ENCODE measurements around the gene GPR137.
A peak's percentile ranks its signal among the peaks of the same experiment; 100 is the strongest.
"Not testable (repeated sequence)": the region's sequence is repeated elsewhere in the genome, so short reads cannot be mapped to it uniquely, and the experiment has no call there.

The GPR137 gene

GRCh38 chr11:64284962-64285884, at the start of gene GPR137:
GPR137 (plus strand) TSS chr11:64285848; CDS start chr11:64286525, 677 bp downstream.
- DNase-seq (ENCODE audit: low read depth in 2 of 3, low spot score in 2 of 3), result peak; percentile 85 to 99 (median 95)

DNA sequence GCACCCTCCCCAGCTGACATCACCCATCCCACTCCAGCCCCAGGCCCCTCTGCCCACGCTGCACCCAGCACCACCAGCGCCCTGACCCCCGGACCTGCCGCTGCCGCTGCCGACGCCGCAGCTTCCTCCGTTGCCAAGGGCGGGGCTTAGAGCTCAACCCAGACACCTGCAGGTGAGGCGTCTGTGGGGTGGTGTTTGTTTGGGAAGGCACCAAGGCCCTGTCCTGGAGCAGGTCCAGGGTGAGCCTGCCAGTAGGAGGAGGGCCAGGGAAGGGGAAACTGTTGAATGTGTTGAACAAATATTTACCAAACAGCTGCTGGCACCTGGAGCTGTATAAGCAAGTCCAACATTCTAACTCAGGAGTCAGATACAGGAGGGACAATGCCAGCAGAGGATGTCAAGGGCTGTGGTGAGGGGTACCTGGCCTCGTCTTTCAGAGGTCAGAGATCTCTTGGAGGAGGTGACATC, 48.1 kb upstream of the GPR137 start:
- DNase-seq (ENCODE audit: low read depth in 2 of 3, low spot score in 2 of 3), result no peak

- no peak for DNase-seq (ENCODE audit: low read depth in 2 of 3, low spot score in 2 of 3)
Measured at GRCh38 chr11:64238076-64238475, 47.6 kb upstream of the GPR137 start.

GRCh38 chr11:64238999-64239398, 46.6 kb upstream of the GPR137 start:
- DNase-seq (ENCODE audit: low read depth in 2 of 3, low spot score in 2 of 3), result no peak

GRCh38 chr11:64239662-64240434, 45.8 kb upstream of the GPR137 start:
- no peak for DNase-seq (ENCODE audit: low read depth in 2 of 3, low spot score in 2 of 3)

- DNase-seq (ENCODE audit: low read depth in 2 of 3, low spot score in 2 of 3), result peak; percentile 95 to 100 (median 97)
Measured at GRCh38 chr11:64240435-64241240, 45.0 kb upstream of the GPR137 start, which contains the start of gene FKBP2. FKBP2 (plus strand) TSS chr11:64241095; CDS start chr11:64242388, 1,293 bp downstream.

DNA sequence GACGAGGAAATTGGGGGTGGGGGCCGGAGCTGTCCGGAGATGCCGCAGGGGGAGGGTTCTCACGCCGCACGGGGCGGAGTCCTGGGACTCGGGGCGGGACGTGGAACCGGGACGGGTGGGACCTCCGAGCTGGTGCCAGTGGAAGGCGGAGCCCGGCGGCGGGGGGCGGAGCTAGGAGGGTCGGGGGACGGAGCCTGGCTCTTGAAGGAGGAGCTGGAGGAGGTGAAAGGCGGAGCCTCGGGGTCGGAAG, 44.5 kb upstream of the GPR137 start:
- peak; percentile 99 to 100 (median 99) for DNase-seq (ENCODE audit: low read depth in 2 of 3, low spot score in 2 of 3)

DNA sequence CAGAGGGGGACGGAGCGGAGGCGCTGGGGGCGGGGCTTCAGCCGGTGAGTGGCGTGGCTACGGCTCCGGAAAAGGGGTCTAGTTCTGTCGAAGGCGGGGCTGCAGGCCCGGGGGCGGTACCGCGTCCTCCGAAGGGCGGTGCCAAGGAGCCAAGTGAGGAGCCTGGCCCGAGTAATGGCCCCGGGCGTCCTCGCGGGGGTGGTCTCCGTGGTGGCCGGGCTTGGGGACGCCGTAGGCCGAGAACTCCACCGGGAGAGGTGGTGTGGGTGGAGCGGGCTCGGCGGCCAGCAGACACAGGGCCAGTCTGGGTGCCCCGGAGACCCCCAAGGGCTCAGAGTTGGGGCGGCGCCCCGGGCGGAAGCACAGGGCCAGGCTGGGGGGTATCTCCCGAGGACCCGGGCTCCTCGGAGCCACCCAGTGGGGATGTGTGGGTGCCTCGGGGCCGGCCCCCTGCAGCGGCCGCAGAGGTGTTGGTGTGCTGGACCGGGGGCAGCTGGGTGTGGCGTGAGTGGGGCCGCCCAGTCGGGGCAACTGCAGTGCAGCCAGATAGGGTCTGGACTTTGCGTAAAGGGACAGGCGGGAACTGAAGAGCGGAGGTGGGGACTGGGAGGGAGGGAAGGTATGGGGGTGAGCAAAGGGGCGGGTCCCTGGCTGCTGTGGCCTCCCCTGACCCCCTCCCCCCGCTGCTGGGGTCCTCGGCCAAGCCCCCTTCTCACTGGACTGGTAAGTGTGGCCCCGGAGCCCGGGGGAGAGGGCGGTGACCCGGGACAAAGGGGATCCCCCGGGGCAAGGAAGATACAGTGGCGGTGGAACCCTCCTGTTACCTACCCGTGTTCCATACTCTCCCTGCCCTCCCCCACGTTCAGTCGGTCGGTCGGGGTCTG, 43.9 kb upstream of the GPR137 start:
- DNase-seq (ENCODE audit: low read depth in 2 of 3, low spot score in 2 of 3), result no peak

DNA sequence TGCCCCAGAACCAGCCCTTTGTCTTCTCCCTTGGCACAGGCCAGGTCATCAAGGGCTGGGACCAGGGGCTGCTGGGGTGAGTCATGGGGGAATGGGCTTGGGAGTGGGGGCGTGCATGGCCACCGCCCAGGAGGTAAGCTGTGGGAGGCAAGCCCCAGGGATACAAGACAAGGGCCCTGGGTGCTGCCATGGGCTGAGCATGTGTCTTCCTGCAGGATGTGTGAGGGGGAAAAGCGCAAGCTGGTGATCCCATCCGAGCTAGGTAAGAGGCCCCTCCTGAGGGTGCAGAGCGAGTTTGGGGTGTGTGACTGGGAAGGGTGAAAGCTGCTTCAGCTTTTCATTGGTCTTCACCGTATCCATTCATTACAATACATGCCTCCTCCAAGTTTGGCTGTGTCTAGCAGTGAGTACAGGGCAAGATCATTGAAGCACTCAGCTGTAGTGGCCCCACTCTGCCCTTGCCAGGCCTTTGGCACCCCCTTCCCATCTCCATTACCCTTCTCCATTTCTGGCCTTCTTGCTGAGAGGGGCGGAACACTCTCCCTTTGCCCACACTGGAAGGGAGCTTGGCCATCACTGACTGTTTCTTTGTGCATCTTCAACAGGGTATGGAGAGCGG, 42.3 kb upstream of the GPR137 start:
- no peak for DNase-seq (ENCODE audit: low read depth in 2 of 3, low spot score in 2 of 3)

DNA sequence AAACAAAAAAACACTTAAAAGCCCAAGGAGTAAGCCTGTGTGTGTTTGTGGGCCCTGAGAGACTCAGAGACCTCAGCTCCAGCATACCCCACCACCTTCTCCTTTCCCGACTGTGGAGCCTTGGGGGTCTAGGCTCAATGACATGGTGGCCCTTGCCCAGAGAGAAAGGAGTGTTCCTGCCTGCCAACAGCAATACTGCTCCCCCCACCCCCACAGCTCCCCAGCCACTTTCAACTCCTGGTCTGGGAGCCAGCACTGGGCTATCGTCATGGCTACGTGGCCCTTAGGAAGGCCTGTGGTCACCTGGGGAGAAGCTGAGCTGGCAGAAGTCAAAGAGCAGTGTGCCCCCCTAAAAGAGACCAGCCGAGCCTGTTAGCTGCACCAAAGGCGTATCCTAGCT, 41.5 kb upstream of the GPR137 start:
- DNase-seq (ENCODE audit: low read depth in 2 of 3, low spot score in 2 of 3), result no peak

DNA sequence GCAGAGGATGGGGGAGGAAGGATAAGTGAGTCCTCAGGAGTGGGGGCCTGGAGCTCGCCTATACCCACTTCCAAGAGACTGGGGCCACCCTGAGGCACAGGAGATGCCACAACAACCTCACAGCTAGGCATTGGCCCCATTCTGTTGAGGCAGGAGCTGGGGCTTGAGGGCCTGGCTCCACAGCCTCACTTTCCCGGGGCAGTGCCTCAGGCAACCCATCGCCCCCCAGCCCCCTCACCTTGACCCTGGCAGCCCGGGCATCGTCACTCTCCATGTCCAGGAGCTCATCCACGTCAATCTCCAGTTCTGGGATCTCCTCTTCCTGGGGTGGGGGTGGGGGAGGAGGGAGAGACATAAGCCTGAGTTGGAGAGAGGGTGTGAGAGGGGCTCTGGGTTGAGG, 40.7 kb upstream of the GPR137 start:
- no peak for DNase-seq (ENCODE audit: low read depth in 2 of 3, low spot score in 2 of 3)

GRCh38 chr11:64245401-64245796, 40.2 kb upstream of the GPR137 start:
- no peak for DNase-seq (ENCODE audit: low read depth in 2 of 3, low spot score in 2 of 3)

GRCh38 chr11:64245797-64246620, 39.6 kb upstream of the GPR137 start:
- no peak for DNase-seq (ENCODE audit: low read depth in 2 of 3, low spot score in 2 of 3)

DNA sequence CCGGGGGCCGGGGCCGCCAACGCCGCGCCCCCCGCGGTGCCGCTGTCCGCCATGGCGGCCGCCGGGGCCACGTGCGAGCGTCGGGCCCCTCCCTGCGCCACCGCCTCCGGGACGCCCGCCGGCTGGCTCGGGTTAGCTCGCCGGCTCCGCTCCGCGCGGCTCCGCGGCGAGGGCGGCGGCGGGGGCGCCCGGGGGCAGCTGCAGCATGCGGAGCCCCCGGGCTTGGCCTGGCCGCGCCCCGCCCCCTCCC, 39.1 kb upstream of the GPR137 start:
- DNase-seq (ENCODE audit: low read depth in 2 of 3, low spot score in 2 of 3), result not testable (repeated sequence)

- no peak for DNase-seq (ENCODE audit: low read depth in 2 of 3, low spot score in 2 of 3)
Measured at GRCh38 chr11:64246871-64247728, 38.5 kb upstream of the GPR137 start, which contains the start of gene PPP1R14B. PPP1R14B (minus strand) TSS chr11:64246943; CDS start chr11:64246673, 270 bp downstream.

DNA sequence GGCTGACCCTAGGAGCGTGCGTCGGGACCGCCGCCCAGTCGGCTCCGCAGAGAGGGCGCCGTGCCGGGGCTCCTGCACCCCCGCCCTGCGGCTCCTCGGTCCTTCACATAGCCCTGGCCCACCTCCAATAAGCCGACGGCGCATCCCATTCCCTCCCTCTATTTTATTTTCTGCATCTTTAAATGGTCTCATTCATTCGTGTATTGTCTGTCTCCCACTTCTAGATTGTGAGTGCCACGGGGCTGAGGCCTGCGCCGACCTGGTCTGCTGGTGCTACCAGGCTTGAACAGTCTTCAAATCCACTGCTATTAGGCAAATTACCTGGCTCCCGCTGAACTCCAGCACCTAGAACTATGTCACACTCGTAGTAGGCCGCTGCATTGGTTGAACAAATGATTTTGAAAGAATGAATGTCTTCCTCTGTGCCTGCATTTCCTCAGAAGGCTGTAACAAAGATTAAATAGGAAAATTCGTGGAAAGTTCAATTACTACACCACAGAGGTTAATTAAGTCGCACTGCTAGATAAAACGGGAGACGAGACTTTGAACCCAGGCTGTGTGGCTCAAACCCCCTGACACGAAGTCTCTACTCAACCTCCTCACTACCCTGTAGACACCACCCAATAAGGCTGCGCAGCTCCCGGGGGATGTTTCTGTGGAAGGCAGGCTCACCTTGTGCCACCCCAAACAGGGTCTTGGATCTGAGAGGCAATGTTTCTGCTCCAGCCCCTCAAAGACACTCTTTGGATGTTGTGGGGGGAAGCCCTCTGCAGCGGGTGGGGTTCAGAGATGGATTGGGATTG, 37.7 kb upstream of the GPR137 start:
- no peak for DNase-seq (ENCODE audit: low read depth in 2 of 3, low spot score in 2 of 3)

- DNase-seq (ENCODE audit: low read depth in 2 of 3, low spot score in 2 of 3), result no peak
Measured at GRCh38 chr11:64248578-64248977, 37.1 kb upstream of the GPR137 start.

All from activated CD8-positive, alpha-beta memory T cell treated with anti-CD3 and anti-CD28 coated beads for 48 hours (primary cell).